Measurements from ENCODE around the gene PRKG1. TPM values are rescaled to one million over a fixed set of nuclear protein-coding genes. Genes with fewer than 3 reads are reported as not detected.
A peak's percentile ranks its signal among the peaks of the same experiment; 100 is the strongest.

Gene PRKG1
- polyA plus RNA-seq, 1 donor = 12.0 TPM

GRCh38 chr10:51861051-51861450 lies 786.8 kb downstream of the PRKG1 start:
- no peaks in the 10 kb centered on the region for H3K9me3 ChIP-seq (ENCODE audit: control insufficient read depth, low read depth, low read length)
- DNase-seq = no peak
- WGBS (ENCODE audit: insufficient coverage, low lambda C conversion rate) = 100% methylated on average over 1 of the region's 1 CpG
- no peak overlapping the region for H3K27ac ChIP-seq (ENCODE audit: low read length)
- no peaks in the 10 kb centered on the region for H3K27me3 ChIP-seq (ENCODE audit: control insufficient read depth, insufficient read depth, low read length)
- H3K4me1 ChIP-seq (ENCODE audit: control insufficient read depth, insufficient read depth, low read length) = no peaks in the 10 kb centered on the region
- H3K36me3 ChIP-seq (ENCODE audit: control insufficient read depth, insufficient read depth, low read length) = no peaks in the 10 kb centered on the region
- no peak overlapping the region for H3K4me3 ChIP-seq (ENCODE audit: low read length)

- no peaks in the 10 kb centered on the region for H3K27me3 ChIP-seq (ENCODE audit: control insufficient read depth, insufficient read depth, low read length)
- H3K36me3 ChIP-seq (ENCODE audit: control insufficient read depth, insufficient read depth, low read length) = no peaks in the 10 kb centered on the region
- DNase-seq = no peak
- WGBS (ENCODE audit: insufficient coverage, low lambda C conversion rate) = no CpG with 5 or more reads among the region's 4 CpGs
- no peak overlapping the region for H3K4me3 ChIP-seq (ENCODE audit: low read length)
- no peak overlapping the region for H3K27ac ChIP-seq (ENCODE audit: low read length)
- no peaks in the 10 kb centered on the region for H3K4me1 ChIP-seq (ENCODE audit: control insufficient read depth, insufficient read depth, low read length)
- no peaks in the 10 kb centered on the region for H3K9me3 ChIP-seq (ENCODE audit: control insufficient read depth, low read depth, low read length)
Observed at GRCh38 chr10:51861731-51862130, 787.4 kb downstream of the PRKG1 start.

GRCh38 chr10:51862149-51862548 lies 787.9 kb downstream of the PRKG1 start:
- no peaks in the 10 kb centered on the region for H3K36me3 ChIP-seq (ENCODE audit: control insufficient read depth, insufficient read depth, low read length)
- no CpG with 5 or more reads among the region's 3 CpGs for WGBS (ENCODE audit: insufficient coverage, low lambda C conversion rate)
- no peaks in the 10 kb centered on the region for H3K9me3 ChIP-seq (ENCODE audit: control insufficient read depth, low read depth, low read length)
- no peaks in the 10 kb centered on the region for H3K4me1 ChIP-seq (ENCODE audit: control insufficient read depth, insufficient read depth, low read length)
- no peak overlapping the region for H3K27ac ChIP-seq (ENCODE audit: low read length)
- DNase-seq = no peak
- H3K27me3 ChIP-seq (ENCODE audit: control insufficient read depth, insufficient read depth, low read length) = no peaks in the 10 kb centered on the region
- no peak overlapping the region for H3K4me3 ChIP-seq (ENCODE audit: low read length)

- no peaks in the 10 kb centered on the region for H3K36me3 ChIP-seq (ENCODE audit: control insufficient read depth, insufficient read depth, low read length)
- no peaks in the 10 kb centered on the region for H3K4me1 ChIP-seq (ENCODE audit: control insufficient read depth, insufficient read depth, low read length)
- no peak overlapping the region for H3K27ac ChIP-seq (ENCODE audit: low read length)
- WGBS (ENCODE audit: insufficient coverage, low lambda C conversion rate) = 95% methylated on average over 3 of the region's 4 CpGs
- DNase-seq = no peak
- no peak overlapping the region for H3K4me3 ChIP-seq (ENCODE audit: low read length)
- no peaks in the 10 kb centered on the region for H3K27me3 ChIP-seq (ENCODE audit: control insufficient read depth, insufficient read depth, low read length)
- no peaks in the 10 kb centered on the region for H3K9me3 ChIP-seq (ENCODE audit: control insufficient read depth, low read depth, low read length)
Observed at GRCh38 chr10:51867956-51868355, 793.7 kb downstream of the PRKG1 start.

GRCh38 chr10:51874131-51874530 lies 799.8 kb downstream of the PRKG1 start:
- Histone ChIP-seq H3K27ac (ENCODE audit: low read length) (no peak overlapping the region), H3K4me3 (ENCODE audit: low read length) (no peak overlapping the region), H3K36me3 (ENCODE audit: control insufficient read depth, insufficient read depth, low read length) (no peaks in the 10 kb centered on the region), H3K4me1 (ENCODE audit: control insufficient read depth, insufficient read depth, low read length) (no peaks in the 10 kb centered on the region), H3K27me3 (ENCODE audit: control insufficient read depth, insufficient read depth, low read length) (no peaks in the 10 kb centered on the region), H3K9me3 (ENCODE audit: control insufficient read depth, low read depth, low read length) (no peaks in the 10 kb centered on the region)
- 100% methylated on average over 3 of the region's 3 CpGs for WGBS (ENCODE audit: insufficient coverage, low lambda C conversion rate)
- no peak for DNase-seq

GRCh38 chr10:51875610-51876009 lies 801.3 kb downstream of the PRKG1 start:
- no peaks in the 10 kb centered on the region for H3K4me1 ChIP-seq (ENCODE audit: control insufficient read depth, insufficient read depth, low read length)

GRCh38 chr10:51876503-51876902 lies 802.2 kb downstream of the PRKG1 start:
- no peak for DNase-seq
- Histone ChIP-seq H3K4me3 (ENCODE audit: low read length) (no peak overlapping the region), H3K27me3 (ENCODE audit: control insufficient read depth, insufficient read depth, low read length) (no peaks in the 10 kb centered on the region), H3K36me3 (ENCODE audit: control insufficient read depth, insufficient read depth, low read length) (no peaks in the 10 kb centered on the region), H3K9me3 (ENCODE audit: control insufficient read depth, low read depth, low read length) (no peaks in the 10 kb centered on the region), H3K4me1 (ENCODE audit: control insufficient read depth, insufficient read depth, low read length) (no peaks in the 10 kb centered on the region), H3K27ac (ENCODE audit: low read length) (no peak overlapping the region)
- WGBS (ENCODE audit: insufficient coverage, low lambda C conversion rate) = no CpG with 5 or more reads among the region's 4 CpGs

More at GRCh38 chr10:51875610-51876009, 801.3 kb downstream of the PRKG1 start:
- DNase-seq = no peak
- no peak overlapping the region for H3K27ac ChIP-seq (ENCODE audit: low read length)
- H3K9me3 ChIP-seq (ENCODE audit: control insufficient read depth, low read depth, low read length) = no peaks in the 10 kb centered on the region
- H3K27me3 ChIP-seq (ENCODE audit: control insufficient read depth, insufficient read depth, low read length) = no peaks in the 10 kb centered on the region
- 73% methylated on average over 5 of the region's 5 CpGs for WGBS (ENCODE audit: insufficient coverage, low lambda C conversion rate)
- H3K4me3 ChIP-seq (ENCODE audit: low read length) = no peak overlapping the region
- H3K36me3 ChIP-seq (ENCODE audit: control insufficient read depth, insufficient read depth, low read length) = no peaks in the 10 kb centered on the region

- Histone ChIP-seq H3K27ac (ENCODE audit: low read length) (no peak overlapping the region), H3K27me3 (ENCODE audit: control insufficient read depth, insufficient read depth, low read length) (no peaks in the 10 kb centered on the region), H3K4me1 (ENCODE audit: control insufficient read depth, insufficient read depth, low read length) (no peaks in the 10 kb centered on the region), H3K9me3 (ENCODE audit: control insufficient read depth, low read depth, low read length) (no peaks in the 10 kb centered on the region), H3K36me3 (ENCODE audit: control insufficient read depth, insufficient read depth, low read length) (no peaks in the 10 kb centered on the region), H3K4me3 (ENCODE audit: low read length) (no peak overlapping the region)
- WGBS (ENCODE audit: insufficient coverage, low lambda C conversion rate) = no CpG with 5 or more reads among the region's 2 CpGs
- DNase-seq = no peak
Observed at GRCh38 chr10:51876979-51877378, 802.7 kb downstream of the PRKG1 start.

GRCh38 chr10:51877636-51878035 lies 803.3 kb downstream of the PRKG1 start:
- no peaks in the 10 kb centered on the region for H3K4me1 ChIP-seq (ENCODE audit: control insufficient read depth, insufficient read depth, low read length)
- no peak overlapping the region for H3K4me3 ChIP-seq (ENCODE audit: low read length)
- 100% methylated on average over 1 of the region's 1 CpG for WGBS (ENCODE audit: insufficient coverage, low lambda C conversion rate)

GRCh38 chr10:51878695-51879094 lies 804.4 kb downstream of the PRKG1 start:
- Histone ChIP-seq H3K27ac (ENCODE audit: low read length) (no peak overlapping the region), H3K27me3 (ENCODE audit: control insufficient read depth, insufficient read depth, low read length) (no peaks in the 10 kb centered on the region), H3K36me3 (ENCODE audit: control insufficient read depth, insufficient read depth, low read length) (no peaks in the 10 kb centered on the region), H3K9me3 (ENCODE audit: control insufficient read depth, low read depth, low read length) (no peaks in the 10 kb centered on the region), H3K4me3 (ENCODE audit: low read length) (no peak overlapping the region), H3K4me1 (ENCODE audit: control insufficient read depth, insufficient read depth, low read length) (no peaks in the 10 kb centered on the region)
- DNase-seq = no peak

More at GRCh38 chr10:51877636-51878035, 803.3 kb downstream of the PRKG1 start:
- no peak for DNase-seq
- Histone ChIP-seq H3K36me3 (ENCODE audit: control insufficient read depth, insufficient read depth, low read length) (no peaks in the 10 kb centered on the region), H3K27me3 (ENCODE audit: control insufficient read depth, insufficient read depth, low read length) (no peaks in the 10 kb centered on the region), H3K27ac (ENCODE audit: low read length) (no peak overlapping the region), H3K9me3 (ENCODE audit: control insufficient read depth, low read depth, low read length) (no peaks in the 10 kb centered on the region)

GRCh38 chr10:51879238-51879637 lies 805.0 kb downstream of the PRKG1 start:
- H3K4me3 ChIP-seq (ENCODE audit: low read length) = no peak overlapping the region
- peak in 1 of 2 donors; percentile 11 for DNase-seq
- H3K27me3 ChIP-seq (ENCODE audit: control insufficient read depth, insufficient read depth, low read length) = no peaks in the 10 kb centered on the region
- H3K4me1 ChIP-seq (ENCODE audit: control insufficient read depth, insufficient read depth, low read length) = no peaks in the 10 kb centered on the region
- no peaks in the 10 kb centered on the region for H3K9me3 ChIP-seq (ENCODE audit: control insufficient read depth, low read depth, low read length)
- H3K27ac ChIP-seq (ENCODE audit: low read length) = no peak overlapping the region
- no peaks in the 10 kb centered on the region for H3K36me3 ChIP-seq (ENCODE audit: control insufficient read depth, insufficient read depth, low read length)
- WGBS (ENCODE audit: insufficient coverage, low lambda C conversion rate) = no CpG with 5 or more reads among the region's 1 CpG

All from large intestine (tissue), 3 donors.